ENCODE results near the gene BEGAIN. TPM values are rescaled to one million over a fixed set of nuclear protein-coding genes. Genes with fewer than 3 reads are reported as not detected.

The BEGAIN gene
- total RNA-seq, 1 donor from 2014 or later: 0.54 TPM

- no peaks in the 10 kb centered on the region for H3K4me1 Mint-ChIP-seq (ENCODE audit: low read depth, unreplicated experiment)
- DNase-seq (ENCODE audit: low read depth) (no peak), FAIRE-seq (no peak)
- Histone ChIP-seq H3K36me3 (ENCODE audit: insufficient read depth, low read length) (no peaks in the 10 kb centered on the region), H3K27ac (ENCODE audit: low read depth, low read length) (no peak overlapping the region), H3K9me3 (ENCODE audit: insufficient read depth, low read depth, low read length) (no peaks in the 10 kb centered on the region), H4K20me1 (ENCODE audit: insufficient read depth, low read length) (peaks cover 4% of the 10 kb centered on the region), H3K4me3 (ENCODE audit: insufficient read depth, low read depth, low read length) (no peak overlapping the region), H3K4me2 (ENCODE audit: low read length) (no peak overlapping the region), H3K4me1 (ENCODE audit: insufficient read depth, low read length) (no peaks in the 10 kb centered on the region), H3K27me3 (ENCODE audit: insufficient read depth, low read length) (no peaks in the 10 kb centered on the region), H3K79me2 (ENCODE audit: insufficient read depth, low read length) (no peaks in the 10 kb centered on the region), H3K9ac (ENCODE audit: low read length) (no peak overlapping the region), H2AFZ (ENCODE audit: low read depth, low read length) (no peak overlapping the region)
- H3K4me3 Mint-ChIP-seq (ENCODE audit: unreplicated experiment): no peak overlapping the region
- peaks cover 2% of the 10 kb centered on the region for H3K9me3 Mint-ChIP-seq (ENCODE audit: unreplicated experiment)
- H3K27ac Mint-ChIP-seq (ENCODE audit: unreplicated experiment): no peak overlapping the region
- H3K27me3 Mint-ChIP-seq (ENCODE audit: low read depth, unreplicated experiment): peaks cover 40% of the 10 kb centered on the region
- TF ChIP-seq CTCF (IDR thresholded peaks at IDR 0.05; ENCODE audit: insufficient read depth, low read depth, low read length): no peak
- no peak for TF ChIP-seq EZH2 (IDR thresholded peaks at IDR 0.05; ENCODE audit: insufficient read depth, low read length)
- H3K36me3 Mint-ChIP-seq (ENCODE audit: low read depth, unreplicated experiment): peaks cover 2% of the 10 kb centered on the region
Measured at GRCh38 chr14:100575266-100575995, 11.8 kb downstream of the BEGAIN start.

- Mint-ChIP-seq H3K27ac (ENCODE audit: unreplicated experiment) (no peak overlapping the region), H3K9me3 (ENCODE audit: unreplicated experiment) (peaks cover 2% of the 10 kb centered on the region), H3K36me3 (ENCODE audit: low read depth, unreplicated experiment) (no peaks in the 10 kb centered on the region), H3K27me3 (ENCODE audit: low read depth, unreplicated experiment) (peaks cover 43% of the 10 kb centered on the region), H3K4me1 (ENCODE audit: low read depth, unreplicated experiment) (no peaks in the 10 kb centered on the region), H3K4me3 (ENCODE audit: unreplicated experiment) (no peak overlapping the region)
- Histone ChIP-seq H3K27me3 (ENCODE audit: insufficient read depth, low read length) (peaks cover 3% of the 10 kb centered on the region), H3K4me1 (ENCODE audit: insufficient read depth, low read length) (no peaks in the 10 kb centered on the region), H3K79me2 (ENCODE audit: insufficient read depth, low read length) (no peaks in the 10 kb centered on the region), H3K36me3 (ENCODE audit: insufficient read depth, low read length) (no peaks in the 10 kb centered on the region), H3K9me3 (ENCODE audit: insufficient read depth, low read depth, low read length) (no peaks in the 10 kb centered on the region), H3K9ac (ENCODE audit: low read length) (no peak overlapping the region), H3K4me3 (ENCODE audit: insufficient read depth, low read depth, low read length) (no peak overlapping the region), H4K20me1 (ENCODE audit: insufficient read depth, low read length) (peaks cover 4% of the 10 kb centered on the region), H2AFZ (ENCODE audit: low read depth, low read length) (no peak overlapping the region), H3K4me2 (ENCODE audit: low read length) (no peak overlapping the region), H3K27ac (ENCODE audit: low read depth, low read length) (no peak overlapping the region)
- no peak for FAIRE-seq
- no peak for DNase-seq (ENCODE audit: low read depth)
- no peak for TF ChIP-seq CTCF (IDR thresholded peaks at IDR 0.05; ENCODE audit: insufficient read depth, low read depth, low read length)
- TF ChIP-seq EZH2 (IDR thresholded peaks at IDR 0.05; ENCODE audit: insufficient read depth, low read length): no peak
Measured at GRCh38 chr14:100574642-100575031, 12.6 kb downstream of the BEGAIN start.

All from astrocyte (in vitro differentiated cells and primary cell).